Duodenal mucosa (tissue), 2 donors: ENCODE results near the gene XYLB.

Experiments used
- H3K27ac ChIP-seq: one replicate; pipeline ENCODE4 v1.7.0; 2013; ENCODE audit warnings: low read depth, low read length
- H3K27me3 ChIP-seq, 2 donors: one replicate each; pipeline ENCODE4 v1.7.0; 2013; ENCODE audit warnings: low read length in 2 of 2, control low read depth in 1 of 2; ENCODE audit not compliant: insufficient read depth in 2 of 2, control insufficient read depth in 1 of 2
- H3K36me3 ChIP-seq, 2 donors: one replicate each; pipeline ENCODE4 v1.7.0; 2013; ENCODE audit warnings: low read length in 2 of 2, control low read depth in 1 of 2; ENCODE audit not compliant: insufficient read depth in 2 of 2, control insufficient read depth in 1 of 2
- H3K4me1 ChIP-seq, 2 donors: one replicate each; pipeline ENCODE4 v1.7.0; 2013; ENCODE audit warnings: low read length in 2 of 2, control low read depth in 1 of 2; ENCODE audit not compliant: insufficient read depth in 2 of 2, control insufficient read depth in 1 of 2
- H3K4me3 ChIP-seq, 2 donors: one replicate each; pipeline ENCODE4 v1.7.0; 2013; ENCODE audit warnings: low read length in 2 of 2, low read depth in 1 of 2
- H3K9ac ChIP-seq, 2 donors: one replicate each; pipeline ENCODE4 v1.7.0; 2013; ENCODE audit warnings: low read length in 2 of 2, low read depth in 1 of 2
- H3K9me3 ChIP-seq, 2 donors: one replicate each; pipeline ENCODE4 v1.7.0; 2013; ENCODE audit warnings: low read length in 2 of 2, control low read depth in 1 of 2; ENCODE audit not compliant: control insufficient read depth in 1 of 2

Gene XYLB

DNA sequence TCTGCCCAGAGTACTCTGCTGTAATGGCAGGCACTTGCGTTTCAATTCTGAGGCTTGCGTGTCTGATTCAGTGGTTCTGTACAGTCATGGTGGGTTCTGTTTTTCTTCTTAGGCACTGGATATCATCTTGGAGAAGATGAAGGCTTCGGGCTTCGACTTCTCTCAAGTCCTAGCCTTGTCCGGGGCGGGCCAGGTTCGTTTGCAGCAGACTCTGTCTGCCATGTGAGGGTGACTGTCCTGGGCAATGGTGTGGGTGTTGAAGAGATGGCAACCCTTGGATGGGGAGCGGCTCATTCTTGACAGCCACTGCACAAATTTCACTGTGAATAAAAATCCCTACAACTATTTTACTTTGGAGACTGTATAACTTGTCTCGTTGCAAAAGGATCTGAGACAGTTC is 16.2 kb downstream of the XYLB start:
- Histone ChIP-seq H3K4me3 (no peak overlapping the region), H3K9me3 (no peaks in the 10 kb centered on the region), H3K27me3 (no peaks in the 10 kb centered on the region), H3K27ac (no peak overlapping the region), H3K36me3 (peaks cover 19 to 53% of the 10 kb centered on the region in 2 donors), H3K9ac (no peak overlapping the region), H3K4me1 (no peaks in the 10 kb centered on the region)

- Histone ChIP-seq H3K27me3 (no peaks in the 10 kb centered on the region), H3K4me3 (no peak overlapping the region), H3K9ac (no peak overlapping the region), H3K9me3 (no peaks in the 10 kb centered on the region), H3K4me1 (no peaks in the 10 kb centered on the region), H3K36me3 (peaks cover 28 to 72% of the 10 kb centered on the region in 2 donors), H3K27ac (no peak overlapping the region)
Observed at GRCh38 chr3:38364721-38365400, 18.3 kb downstream of the XYLB start.

DNA sequence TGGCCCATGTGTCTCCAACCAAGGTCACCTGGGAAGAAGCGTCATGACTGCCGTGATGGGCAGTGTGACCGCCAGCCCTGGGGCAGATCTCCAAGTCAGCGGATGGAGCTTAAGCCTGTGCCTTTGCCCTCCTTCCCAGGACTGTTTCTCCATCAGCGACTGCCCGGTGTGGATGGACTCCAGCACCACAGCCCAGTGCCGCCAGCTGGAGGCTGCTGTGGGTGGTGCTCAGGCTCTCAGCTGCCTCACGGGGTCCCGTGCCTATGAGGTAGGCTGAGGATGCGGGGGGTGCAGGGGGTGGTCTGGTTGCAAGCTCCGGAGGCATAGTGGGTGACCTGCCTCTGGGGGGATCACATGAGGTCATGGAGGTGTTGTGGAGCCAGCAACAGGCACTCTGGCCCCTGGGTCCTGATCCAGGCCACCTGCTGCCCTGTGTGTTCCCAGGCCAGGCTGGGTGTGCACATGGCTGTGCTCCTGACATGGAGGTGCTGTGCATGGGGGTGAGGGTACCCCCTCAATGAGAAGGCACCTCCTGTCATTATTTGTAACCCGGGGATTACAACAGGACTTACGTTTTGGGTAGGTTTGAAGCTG is 19.0 kb downstream of the XYLB start:
- H3K4me1 ChIP-seq = no peaks in the 10 kb centered on the region
- no peaks in the 10 kb centered on the region for H3K27me3 ChIP-seq
- no peak overlapping the region for H3K27ac ChIP-seq
- no peak overlapping the region for H3K9ac ChIP-seq
- H3K4me3 ChIP-seq = no peak overlapping the region
- no peaks in the 10 kb centered on the region for H3K9me3 ChIP-seq
- H3K36me3 ChIP-seq = peaks cover 28 to 79% of the 10 kb centered on the region in 2 donors

- no peak overlapping the region for H3K9ac ChIP-seq
- H3K9me3 ChIP-seq = no peaks in the 10 kb centered on the region
- no peaks in the 10 kb centered on the region for H3K4me1 ChIP-seq
- H3K27me3 ChIP-seq = no peaks in the 10 kb centered on the region
- H3K4me3 ChIP-seq = no peak overlapping the region
- H3K27ac ChIP-seq = no peak overlapping the region
- peaks cover 26 to 80% of the 10 kb centered on the region in 2 donors for H3K36me3 ChIP-seq
Observed at GRCh38 chr3:38366082-38366481, 19.5 kb downstream of the XYLB start.

DNA sequence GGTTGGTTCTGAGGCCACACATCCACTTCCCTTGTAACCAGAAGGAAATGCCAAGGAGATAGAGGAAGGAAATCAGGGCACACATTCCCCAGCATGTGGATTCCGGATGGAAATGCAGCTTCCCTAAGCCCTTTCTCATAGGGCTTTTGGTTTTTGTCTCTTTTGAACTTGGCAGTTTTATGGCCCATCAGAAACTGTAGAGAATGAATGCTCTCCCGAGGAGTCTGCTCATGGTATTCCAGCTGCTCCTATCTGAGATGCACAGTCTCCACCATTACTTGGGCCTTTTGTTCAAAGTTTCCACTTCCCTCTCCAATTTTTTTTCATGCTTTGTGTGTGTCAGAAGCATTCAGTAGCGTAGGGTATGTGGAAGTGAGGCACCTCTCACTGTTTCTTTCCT is 21.2 kb downstream of the XYLB start:
- Histone ChIP-seq H3K9me3 (no peaks in the 10 kb centered on the region), H3K4me1 (no peaks in the 10 kb centered on the region), H3K36me3 (peaks cover 29 to 79% of the 10 kb centered on the region in 2 donors), H3K27ac (no peak overlapping the region), H3K9ac (no peak overlapping the region), H3K27me3 (no peaks in the 10 kb centered on the region), H3K4me3 (no peak overlapping the region)

GRCh38 chr3:38368238-38368637 is 21.7 kb downstream of the XYLB start:
- no peak overlapping the region for H3K9ac ChIP-seq
- no peak overlapping the region for H3K4me3 ChIP-seq
- H3K9me3 ChIP-seq = no peaks in the 10 kb centered on the region
- peaks cover 29 to 82% of the 10 kb centered on the region in 2 donors for H3K36me3 ChIP-seq
- H3K27ac ChIP-seq = no peak overlapping the region
- no peaks in the 10 kb centered on the region for H3K27me3 ChIP-seq
- no peaks in the 10 kb centered on the region for H3K4me1 ChIP-seq

DNA sequence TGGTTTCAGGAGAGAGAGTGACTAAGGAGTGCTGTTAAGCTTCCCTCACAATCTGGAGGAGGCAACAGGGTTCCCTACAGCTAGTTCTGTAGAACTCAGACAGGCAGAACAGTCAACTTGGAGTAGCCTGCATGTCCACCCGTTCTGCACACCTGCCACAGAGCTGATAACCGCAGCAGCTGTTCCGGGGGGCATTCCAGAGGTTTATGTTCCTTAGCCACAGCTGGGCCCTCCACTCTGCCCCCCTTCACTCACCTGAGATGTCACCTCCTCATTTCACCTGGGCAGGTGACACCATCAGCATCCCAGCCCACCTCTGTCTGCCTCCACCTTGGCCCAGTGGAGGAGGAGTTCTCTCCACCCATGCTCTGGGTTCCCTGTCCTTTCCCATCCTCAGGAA is 22.6 kb downstream of the XYLB start:
- Histone ChIP-seq H3K36me3 (peaks cover 29 to 84% of the 10 kb centered on the region in 2 donors), H3K4me1 (no peaks in the 10 kb centered on the region), H3K27me3 (no peaks in the 10 kb centered on the region), H3K27ac (no peak overlapping the region), H3K9ac (no peak overlapping the region), H3K9me3 (no peaks in the 10 kb centered on the region), H3K4me3 (no peak overlapping the region)

GRCh38 chr3:38370149-38370548 is 23.6 kb downstream of the XYLB start:
- no peaks in the 10 kb centered on the region for H3K4me1 ChIP-seq
- H3K36me3 ChIP-seq = peaks cover 34 to 84% of the 10 kb centered on the region in 2 donors
- no peak overlapping the region for H3K9ac ChIP-seq

DNA sequence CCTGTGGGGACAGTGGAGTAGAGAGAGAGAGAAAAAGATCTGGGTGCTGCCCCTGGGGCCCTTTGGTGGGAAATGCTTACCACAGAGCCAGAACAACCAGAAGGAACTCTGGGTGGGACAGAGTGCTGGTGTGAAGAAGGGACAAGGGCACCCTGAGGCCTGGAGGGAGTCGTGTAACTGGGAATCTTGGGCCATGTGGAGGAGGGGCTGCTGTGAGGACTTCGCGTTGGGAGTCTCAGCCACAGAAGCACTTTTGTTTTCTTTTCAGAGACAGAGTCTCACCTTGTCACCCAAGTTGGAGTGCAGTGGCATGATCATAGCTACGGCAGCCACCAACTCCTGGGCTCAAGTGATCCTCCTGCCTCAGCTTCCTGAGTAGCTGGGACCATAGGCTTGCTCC is 24.3 kb downstream of the XYLB start:
- peaks cover 31 to 84% of the 10 kb centered on the region in 2 donors for H3K36me3 ChIP-seq
- no peak overlapping the region for H3K27ac ChIP-seq
- H3K27me3 ChIP-seq = no peaks in the 10 kb centered on the region
- no peaks in the 10 kb centered on the region for H3K4me1 ChIP-seq
- no peak overlapping the region for H3K4me3 ChIP-seq
- H3K9me3 ChIP-seq = no peaks in the 10 kb centered on the region
- H3K9ac ChIP-seq = no peak overlapping the region

More at GRCh38 chr3:38370149-38370548, 23.6 kb downstream of the XYLB start:
- H3K27ac ChIP-seq = no peak overlapping the region
- no peaks in the 10 kb centered on the region for H3K27me3 ChIP-seq
- H3K4me3 ChIP-seq = no peak overlapping the region
- no peaks in the 10 kb centered on the region for H3K9me3 ChIP-seq

DNA sequence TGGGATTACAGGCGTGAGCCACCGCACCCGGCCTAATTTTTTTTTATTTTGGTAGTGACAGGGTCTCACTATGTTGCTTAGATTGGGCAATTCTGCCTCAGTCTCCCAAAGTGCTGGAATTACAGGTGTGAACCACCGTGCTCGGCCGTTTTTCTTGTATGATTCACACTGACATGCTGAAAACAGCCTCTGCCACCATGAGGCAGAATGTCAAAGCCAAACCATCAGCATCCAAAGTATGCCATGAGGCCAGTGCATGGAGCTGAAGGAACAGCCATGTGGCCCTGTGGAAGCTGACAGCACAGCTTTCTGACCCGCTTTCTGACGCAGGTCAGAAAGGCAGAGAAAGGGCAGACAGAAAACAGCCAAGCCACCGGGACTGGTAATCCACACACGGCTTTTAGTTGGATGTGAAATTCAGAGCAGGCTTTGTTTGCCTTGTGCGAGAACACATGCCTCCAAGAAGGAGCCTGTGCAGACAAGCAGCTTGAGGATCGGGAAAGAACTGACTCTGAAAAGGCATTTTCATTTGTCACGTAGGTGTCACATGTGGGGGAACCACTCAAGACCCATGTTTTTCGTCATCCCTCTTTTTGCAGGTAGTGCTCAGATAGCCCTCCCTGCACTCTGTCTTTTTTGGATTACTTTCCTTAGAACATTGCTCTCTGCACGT is 25.1 kb downstream of the XYLB start:
- no peak overlapping the region for H3K9ac ChIP-seq
- no peaks in the 10 kb centered on the region for H3K9me3 ChIP-seq
- no peaks in the 10 kb centered on the region for H3K4me1 ChIP-seq
- H3K27me3 ChIP-seq = no peaks in the 10 kb centered on the region
- H3K4me3 ChIP-seq = no peak overlapping the region
- no peak overlapping the region for H3K27ac ChIP-seq
- H3K36me3 ChIP-seq = peaks cover 33 to 85% of the 10 kb centered on the region in 2 donors
